ENCODE measurements around the gene PLCB3. TPM values are rescaled to one million over a fixed set of nuclear protein-coding genes. Genes with fewer than 3 reads are reported as not detected.
A peak's percentile ranks its signal among the peaks of the same experiment; 100 is the strongest.

PLCB3 gene
- total RNA-seq, 6 experiments from 2014 or later, result 5.4 to 8.0 (median 6.7) TPM

GRCh38 chr11:64289002-64289564 is 37.8 kb downstream of the PLCB3 start:
- ATAC-seq, result no peak
- TF ChIP-seq POLR2A (IDR thresholded peaks at IDR 0.05), result no peak
- TF ChIP-seq, protein P1, sequence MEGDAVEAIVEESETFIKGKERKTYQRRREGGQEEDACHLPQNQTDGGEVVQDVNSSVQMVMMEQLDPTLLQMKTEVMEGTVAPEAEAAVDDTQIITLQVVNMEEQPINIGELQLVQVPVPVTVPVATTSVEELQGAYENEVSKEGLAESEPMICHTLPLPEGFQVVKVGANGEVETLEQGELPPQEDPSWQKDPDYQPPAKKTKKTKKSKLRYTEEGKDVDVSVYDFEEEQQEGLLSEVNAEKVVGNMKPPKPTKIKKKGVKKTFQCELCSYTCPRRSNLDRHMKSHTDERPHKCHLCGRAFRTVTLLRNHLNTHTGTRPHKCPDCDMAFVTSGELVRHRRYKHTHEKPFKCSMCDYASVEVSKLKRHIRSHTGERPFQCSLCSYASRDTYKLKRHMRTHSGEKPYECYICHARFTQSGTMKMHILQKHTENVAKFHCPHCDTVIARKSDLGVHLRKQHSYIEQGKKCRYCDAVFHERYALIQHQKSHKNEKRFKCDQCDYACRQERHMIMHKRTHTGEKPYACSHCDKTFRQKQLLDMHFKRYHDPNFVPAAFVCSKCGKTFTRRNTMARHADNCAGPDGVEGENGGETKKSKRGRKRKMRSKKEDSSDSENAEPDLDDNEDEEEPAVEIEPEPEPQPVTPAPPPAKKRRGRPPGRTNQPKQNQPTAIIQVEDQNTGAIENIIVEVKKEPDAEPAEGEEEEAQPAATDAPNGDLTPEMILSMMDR (IDR thresholded peaks at IDR 0.05), result no peak
- H3K27ac ChIP-seq, result no peak overlapping the region
- H3K27me3 ChIP-seq, result peaks cover 0 to 8% of the 10 kb centered on the region in 2 donors
- no CpG with 5 or more reads among the region's 13 CpGs for WGBS (ENCODE audit: insufficient coverage, low coverage, low lambda C conversion rate, missing lambda C conversion rate)
- no peaks in the 10 kb centered on the region for H3K36me3 ChIP-seq
- intact Hi-C loops (cut with DNase I), result no loop called here
- peaks cover 0 to 21% (median 6%) of the 10 kb centered on the region in 4 donors for H3K4me1 ChIP-seq
- DNase-seq, result peak in 1 of 3 donors; percentile 45
- no peak overlapping the region for H3K4me3 ChIP-seq
- H3K9me3 ChIP-seq, result no peaks in the 10 kb centered on the region

- Histone ChIP-seq H3K4me1 (peaks cover 0 to 19% (median 5%) of the 10 kb centered on the region in 4 donors), H3K9me3 (no peaks in the 10 kb centered on the region), H3K36me3 (no peaks in the 10 kb centered on the region), H3K4me3 (no peak overlapping the region), H3K27ac (no peak overlapping the region), H3K27me3 (peaks cover 0 to 10% of the 10 kb centered on the region in 2 donors)
- TF ChIP-seq POLR2A (IDR thresholded peaks at IDR 0.05), result no peak
- TF ChIP-seq, protein P1 (IDR thresholded peaks at IDR 0.05), result no peak
- ATAC-seq (no peak), DNase-seq (no peak)
- intact Hi-C loops (cut with DNase I), result no loop called here
- WGBS (ENCODE audit: insufficient coverage, low coverage, low lambda C conversion rate, missing lambda C conversion rate), result 52% methylated on average over 4 of the region's 10 CpGs
Observed at GRCh38 chr11:64290352-64291261, 39.3 kb downstream of the PLCB3 start.

GRCh38 chr11:64291262-64291751 is 40.0 kb downstream of the PLCB3 start, which contains the start of gene KCNK4:
KCNK4 (plus strand) TSS chr11:64291302; CDS start chr11:64293019, 1,717 bp downstream.
- no peak within 1 kb of the TSS for H3K27ac ChIP-seq
- DNase-seq, result no peak
- no peak for ATAC-seq

DNA sequence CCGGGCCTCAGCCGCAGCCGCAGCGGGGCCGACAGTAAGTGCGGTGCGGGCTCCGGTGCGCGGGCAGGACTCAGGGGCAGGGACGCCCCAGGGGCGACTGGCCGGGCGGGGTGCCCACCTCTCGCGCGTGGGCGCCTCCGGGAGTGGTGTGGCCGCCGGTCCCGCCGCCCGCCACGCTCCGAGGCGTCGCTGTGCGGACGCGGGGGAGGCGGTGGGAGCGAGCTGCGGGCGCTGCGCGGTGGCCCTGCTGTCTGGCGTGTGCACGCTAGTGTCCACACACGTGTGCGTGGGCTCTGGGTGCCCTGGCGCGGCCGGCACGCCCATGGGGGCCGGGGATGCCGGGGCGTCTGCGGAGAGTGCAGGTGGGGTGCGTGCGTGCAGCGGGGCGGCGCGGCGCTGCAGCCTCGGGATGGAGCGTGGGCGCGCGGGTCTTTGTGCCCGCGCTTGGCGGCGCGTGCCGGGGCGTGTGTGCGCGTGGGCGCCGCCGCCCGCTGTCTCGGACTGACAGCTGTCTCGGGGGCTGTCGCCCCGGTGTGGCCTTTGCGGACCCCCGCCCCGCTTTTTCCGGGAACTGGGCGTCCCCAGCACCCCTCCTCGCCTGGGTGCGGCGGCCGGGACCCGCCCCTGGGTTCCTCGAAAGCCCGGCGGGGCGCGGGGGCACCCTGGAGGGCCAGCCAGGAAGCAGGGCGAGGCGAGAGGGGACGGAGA is 40.6 kb downstream of the PLCB3 start:
- intact Hi-C loops (cut with DNase I), result no loop called here
- Histone ChIP-seq H3K9me3 (no peaks in the 10 kb centered on the region), H3K27ac (no peak overlapping the region), H3K4me1 (peaks cover 0 to 12% (median 0%) of the 10 kb centered on the region in 4 donors), H3K27me3 (peaks cover 0 to 13% of the 10 kb centered on the region in 2 donors), H3K36me3 (no peaks in the 10 kb centered on the region), H3K4me3 (peak overlapping the region in 1 of 3 donors; percentile 1)
- DNase-seq (no peak), ATAC-seq (no peak)
- no peak for TF ChIP-seq POLR2A (IDR thresholded peaks at IDR 0.05)
- TF ChIP-seq, protein P1 (IDR thresholded peaks at IDR 0.05), result no peak
- no CpG with 5 or more reads among the region's 96 CpGs for WGBS (ENCODE audit: insufficient coverage, low coverage, low lambda C conversion rate, missing lambda C conversion rate)

More at GRCh38 chr11:64291262-64291751, 40.0 kb downstream of the PLCB3 start, which contains the start of gene KCNK4:
- Histone ChIP-seq H3K4me3 (peak within 1 kb of the TSS in 1 of 3 donors; percentile 1), H3K4me1 (peaks cover 0 to 14% (median 2%) of the 10 kb centered on the region in 4 donors), H3K27me3 (peaks cover 0 to 10% of the 10 kb centered on the region in 2 donors), H3K9me3 (no peaks in the 10 kb centered on the region), H3K36me3 (no peaks in the 10 kb centered on the region)
- TF ChIP-seq, protein P1 (IDR thresholded peaks at IDR 0.05), result no peak
- no peak for TF ChIP-seq POLR2A (IDR thresholded peaks at IDR 0.05)
- intact Hi-C loops (cut with DNase I), result no loop called here
- WGBS (ENCODE audit: insufficient coverage, low coverage, low lambda C conversion rate, missing lambda C conversion rate), result no CpG with 5 or more reads among the region's 45 CpGs

Data from right lobe of liver (tissue), 6 donors.